ENCODE data around the gene LRRC8C. TPM values are rescaled to one million over a fixed set of nuclear protein-coding genes. Genes with fewer than 3 reads are reported as not detected.
A peak's percentile ranks its signal among the peaks of the same experiment; 100 is the strongest.

Gene LRRC8C
- total and polyA plus RNA-seq, 8 donors = 0.63 to 3.5 (median 1.1) TPM

DNA sequence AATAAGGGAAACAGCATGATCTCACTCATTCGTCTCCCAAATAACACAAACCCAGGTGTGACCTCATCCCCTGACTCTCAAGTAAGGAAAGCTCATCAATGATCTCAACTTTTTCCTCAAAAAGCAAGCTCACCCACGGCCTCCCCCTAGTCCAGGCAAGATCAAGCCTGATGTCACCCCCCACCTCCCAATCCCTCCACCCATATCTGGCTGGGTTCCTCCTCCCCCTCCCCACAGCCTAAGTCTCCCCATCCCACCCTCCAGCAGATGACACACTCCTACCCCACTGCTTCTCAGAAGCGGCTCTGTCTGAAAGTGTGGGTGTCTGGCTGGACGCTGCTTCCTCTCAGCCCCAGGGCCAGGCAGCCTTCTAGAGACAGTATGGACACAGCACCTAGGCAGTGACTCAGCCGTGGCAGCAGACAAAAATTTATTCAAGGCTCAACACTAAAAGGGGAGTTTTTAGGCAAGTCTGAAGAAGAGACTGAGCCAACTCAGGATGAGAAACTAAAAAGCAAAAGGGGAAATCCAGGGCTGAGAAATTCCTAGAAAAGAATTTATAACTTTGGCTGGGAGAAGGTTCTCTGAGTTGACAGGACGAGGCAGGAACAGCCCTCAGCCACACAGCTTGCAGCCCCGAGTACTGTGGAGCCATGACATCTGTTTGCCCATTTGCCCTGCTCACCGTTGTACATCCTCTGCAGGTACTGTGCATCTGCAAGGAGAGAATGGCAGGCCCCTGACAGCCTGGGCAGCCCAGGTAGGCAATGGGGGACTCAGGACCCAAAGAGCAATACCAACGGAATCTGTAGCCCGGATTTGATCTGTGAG, 106.3 kb downstream of the LRRC8C start:
- FAIRE-seq (no peak), ATAC-seq (peak in 2 of 4 donors; percentile 52 to 74), DNase-seq (peak in 1 of 6 donors; percentile 23)
- TF ChIP-seq, protein P1, sequence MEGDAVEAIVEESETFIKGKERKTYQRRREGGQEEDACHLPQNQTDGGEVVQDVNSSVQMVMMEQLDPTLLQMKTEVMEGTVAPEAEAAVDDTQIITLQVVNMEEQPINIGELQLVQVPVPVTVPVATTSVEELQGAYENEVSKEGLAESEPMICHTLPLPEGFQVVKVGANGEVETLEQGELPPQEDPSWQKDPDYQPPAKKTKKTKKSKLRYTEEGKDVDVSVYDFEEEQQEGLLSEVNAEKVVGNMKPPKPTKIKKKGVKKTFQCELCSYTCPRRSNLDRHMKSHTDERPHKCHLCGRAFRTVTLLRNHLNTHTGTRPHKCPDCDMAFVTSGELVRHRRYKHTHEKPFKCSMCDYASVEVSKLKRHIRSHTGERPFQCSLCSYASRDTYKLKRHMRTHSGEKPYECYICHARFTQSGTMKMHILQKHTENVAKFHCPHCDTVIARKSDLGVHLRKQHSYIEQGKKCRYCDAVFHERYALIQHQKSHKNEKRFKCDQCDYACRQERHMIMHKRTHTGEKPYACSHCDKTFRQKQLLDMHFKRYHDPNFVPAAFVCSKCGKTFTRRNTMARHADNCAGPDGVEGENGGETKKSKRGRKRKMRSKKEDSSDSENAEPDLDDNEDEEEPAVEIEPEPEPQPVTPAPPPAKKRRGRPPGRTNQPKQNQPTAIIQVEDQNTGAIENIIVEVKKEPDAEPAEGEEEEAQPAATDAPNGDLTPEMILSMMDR (IDR thresholded peaks at IDR 0.05) = no peak
- Histone ChIP-seq H3K36me3 (no peaks in the 10 kb centered on the region), H3K9me3 (no peaks in the 10 kb centered on the region), H3K4me3 (no peak overlapping the region), H3K27me3 (no peaks in the 10 kb centered on the region), H3K27ac (peak overlapping the region in 1 of 4 donors; percentile 5), H3K4me1 (no peaks in the 10 kb centered on the region)
- intact Hi-C loops (cut with DNase I) = no loop called here
- 68 to 69% methylated on average over 10 of the region's 10 CpGs for WGBS, 2 donors

DNA sequence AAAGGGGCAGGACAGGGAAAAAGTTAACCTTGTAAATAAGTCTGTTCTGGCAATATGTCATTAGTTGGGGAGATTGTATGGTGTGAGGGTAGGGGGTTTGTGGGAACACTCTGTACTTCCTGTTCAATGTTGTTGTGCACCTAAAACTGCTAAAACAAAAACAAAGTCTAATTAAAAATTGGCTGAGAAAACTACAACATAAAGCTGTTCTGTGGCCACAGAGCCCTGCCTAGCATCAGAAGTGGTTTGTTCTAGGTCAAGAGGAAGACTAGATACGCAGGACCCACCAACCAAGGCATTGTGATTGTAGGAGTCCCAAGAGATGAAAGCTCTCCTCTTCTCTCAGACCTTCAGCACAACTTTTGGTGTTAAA, 106.9 kb downstream of the LRRC8C start:
- FAIRE-seq = no peak
- Histone ChIP-seq H3K4me1 (no peaks in the 10 kb centered on the region), H3K27ac (peak overlapping the region in 1 of 4 donors; percentile 5), H3K36me3 (no peaks in the 10 kb centered on the region), H3K27me3 (no peaks in the 10 kb centered on the region), H3K4me3 (no peak overlapping the region), H3K9me3 (no peaks in the 10 kb centered on the region)
- WGBS, 2 donors = 83 to 87% methylated on average over 1 of the region's 1 CpG
- ATAC-seq = no peak
- TF ChIP-seq, protein P1 (IDR thresholded peaks at IDR 0.05) = no peak
- intact Hi-C loops (cut with DNase I) = no loop called here
- no peak for DNase-seq

GRCh38 chr1:89743788-89744187, 110.9 kb downstream of the LRRC8C start:
- no peaks in the 10 kb centered on the region for H3K27me3 ChIP-seq
- DNase-seq (no peak), FAIRE-seq (no peak), ATAC-seq (no peak)
- no peak overlapping the region for H3K27ac ChIP-seq
- TF ChIP-seq, protein P1 (IDR thresholded peaks at IDR 0.05) = no peak
- H3K4me1 ChIP-seq = no peaks in the 10 kb centered on the region
- H3K9me3 ChIP-seq = no peaks in the 10 kb centered on the region
- no peak overlapping the region for H3K4me3 ChIP-seq
- 53 to 58% methylated on average over 4 of the region's 4 CpGs for WGBS, 2 donors
- intact Hi-C loops (cut with DNase I) = no loop called here
- H3K36me3 ChIP-seq = no peaks in the 10 kb centered on the region

DNA sequence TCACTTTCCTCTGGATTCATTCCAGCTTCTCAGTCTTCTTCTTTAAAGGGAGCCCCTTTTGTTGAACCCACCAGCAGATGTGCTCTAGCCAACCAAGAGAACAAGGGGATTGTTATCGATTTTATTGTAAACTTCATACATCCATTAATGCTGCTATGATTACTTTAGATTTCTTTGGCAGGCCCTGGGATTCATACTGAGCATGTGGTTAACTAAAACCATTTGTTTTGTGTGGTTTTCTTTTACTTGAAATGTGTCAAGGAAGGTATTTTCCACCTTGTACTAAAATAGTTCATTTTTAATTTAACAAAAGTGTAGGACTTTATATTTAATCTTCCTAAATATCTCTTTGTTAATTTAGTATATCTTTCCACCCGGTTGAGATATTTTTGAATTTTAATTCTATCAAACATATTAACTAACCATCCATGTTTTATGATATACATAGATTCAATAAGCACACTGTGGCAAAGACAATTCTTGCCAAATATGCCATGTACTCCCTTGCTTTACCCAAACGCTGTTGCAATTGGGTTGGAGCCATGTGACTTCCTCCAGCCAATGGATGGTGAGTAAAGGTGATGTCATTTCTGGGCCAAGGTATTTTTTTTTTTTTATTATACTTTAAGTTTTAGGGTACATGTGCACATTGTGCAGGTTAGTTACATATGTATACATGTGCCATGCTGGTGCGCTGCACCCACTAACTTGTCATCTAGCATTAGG, 113.7 kb downstream of the LRRC8C start:
- intact Hi-C loops (cut with DNase I) = no loop called here
- DNase-seq (no peak), FAIRE-seq (no peak), ATAC-seq (no peak)
- no peaks in the 10 kb centered on the region for H3K9me3 ChIP-seq
- TF ChIP-seq, protein P1 (IDR thresholded peaks at IDR 0.05) = no peak
- H3K27ac ChIP-seq = no peak overlapping the region
- no peaks in the 10 kb centered on the region for H3K4me1 ChIP-seq
- H3K4me3 ChIP-seq = no peak overlapping the region
- WGBS, 2 donors = 64 to 79% methylated on average over 3 of the region's 4 CpGs
- no peaks in the 10 kb centered on the region for H3K27me3 ChIP-seq
- no peaks in the 10 kb centered on the region for H3K36me3 ChIP-seq

- DNase-seq (no peak), ATAC-seq (peak in 2 of 4 donors; percentile 25 to 34), FAIRE-seq (no peak)
- no peak overlapping the region for H3K4me3 ChIP-seq
- TF ChIP-seq, protein P1 (IDR thresholded peaks at IDR 0.05) = no peak
- no peaks in the 10 kb centered on the region for H3K36me3 ChIP-seq
- intact Hi-C loops (cut with DNase I) = no loop called here
- no peaks in the 10 kb centered on the region for H3K4me1 ChIP-seq
- H3K27me3 ChIP-seq = no peaks in the 10 kb centered on the region
- no peaks in the 10 kb centered on the region for H3K9me3 ChIP-seq
- no peak overlapping the region for H3K27ac ChIP-seq
Measured at GRCh38 chr1:89753761-89754160, 120.8 kb downstream of the LRRC8C start.
